ENCODE data around the gene SEPHS1. TPM values are rescaled to one million over a fixed set of nuclear protein-coding genes. Genes with fewer than 3 reads are reported as not detected.
"Not testable (repeated sequence)": the region's sequence is repeated elsewhere in the genome, so short reads cannot be mapped to it uniquely, and the experiment has no call there.

Gene SEPHS1
- total and polyA plus RNA-seq, 3 experiments from 2014 or later = 22.4 to 59.4 (median 52.0) TPM

DNA sequence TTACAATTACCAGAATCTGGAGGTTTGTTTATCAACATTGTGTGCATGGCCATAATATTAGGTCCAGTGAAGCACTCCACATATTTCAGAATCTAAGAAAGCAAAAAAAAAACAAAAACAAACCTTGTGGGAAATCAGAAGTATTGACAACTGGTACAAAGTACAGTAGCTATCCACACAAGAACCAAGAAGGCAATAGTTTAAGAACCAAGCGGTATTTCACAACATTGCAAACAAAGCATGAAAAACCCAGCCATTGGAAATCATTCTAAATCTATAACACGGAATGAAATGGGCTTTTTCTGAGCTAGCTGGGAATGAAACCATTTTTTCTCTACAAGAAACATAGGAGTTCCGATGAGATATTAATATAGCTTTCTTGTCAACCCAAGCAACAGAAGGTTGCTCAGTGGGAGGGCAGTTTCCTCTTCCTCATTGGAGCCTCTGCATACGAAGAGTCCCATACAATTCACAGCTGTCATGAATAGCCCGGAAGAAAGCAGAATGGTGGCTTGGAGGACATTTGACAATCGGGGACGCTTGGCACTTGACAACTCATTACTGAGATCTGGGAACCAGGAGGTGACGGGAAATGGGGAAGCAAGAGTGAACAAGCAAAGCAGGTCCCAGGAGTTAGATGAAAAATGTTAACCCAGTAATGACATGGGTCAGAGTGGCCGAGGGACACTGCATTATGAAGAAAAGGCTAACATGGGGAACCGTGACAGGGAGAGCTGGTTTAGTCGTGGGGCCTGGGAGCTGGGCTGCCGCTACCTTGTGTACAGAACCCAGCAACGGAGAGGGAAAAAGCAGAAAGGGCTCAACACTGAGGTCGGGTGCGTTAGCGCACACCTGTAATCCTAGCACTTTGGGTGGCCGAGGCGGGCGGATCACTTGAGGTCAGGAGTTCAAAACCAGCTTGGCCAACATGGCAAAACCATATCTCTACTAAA is 56.0 kb downstream of the SEPHS1 start:
- Mint-ChIP-seq H3K4me1 (peaks cover 0 to 8% (median 5%) of the 10 kb centered on the region in 3 donors), H3K36me3 (peaks cover 7 to 51% (median 19%) of the 10 kb centered on the region in 3 donors), H3K27ac (no peak overlapping the region), H3K27me3 (no peaks in the 10 kb centered on the region), H3K4me3 (no peak overlapping the region), H3K9me3 (no peaks in the 10 kb centered on the region)
- ChIA-PET POLR2A (no interaction called here), CTCF (interaction anchor here (1.2 to 1.9 kb wide), 2 partner anchors 10 to 130 kb away, joined by 4 to 11 read pairs; partner anchors contain the start of gene MCM10)
- Histone ChIP-seq H3K36me3 (ENCODE audit: insufficient read depth, low read length) (no peaks in the 10 kb centered on the region), H3K27ac (ENCODE audit: low read depth, low read length) (no peak overlapping the region), H3K4me3 (ENCODE audit: low read length) (no peak overlapping the region), H3K4me1 (ENCODE audit: insufficient read depth, low read length) (no peaks in the 10 kb centered on the region), H3K9me3 (ENCODE audit: low read length) (no peaks in the 10 kb centered on the region), H3K27me3 (ENCODE audit: insufficient read depth, low read length, poor library complexity, severe bottlenecking) (no peaks in the 10 kb centered on the region)
- no peak for DNase-seq

DNA sequence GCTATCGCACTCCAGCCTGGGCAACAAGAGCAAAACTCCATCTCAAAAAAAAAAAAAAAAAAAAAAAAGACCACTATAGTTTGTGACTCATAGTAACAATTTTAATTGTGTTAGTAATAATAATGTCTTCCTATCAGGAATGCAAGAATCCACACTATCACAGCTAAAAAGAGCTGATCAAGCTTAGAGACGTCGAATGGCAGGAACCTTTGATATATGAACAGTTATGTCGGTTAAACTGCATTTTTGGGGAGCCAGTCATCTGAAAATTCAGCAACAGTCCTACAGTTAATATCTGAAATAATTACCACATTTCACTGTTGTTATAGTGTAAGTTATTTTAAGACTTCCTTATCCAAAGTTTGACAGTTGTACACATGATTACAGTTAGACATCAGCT is 57.0 kb downstream of the SEPHS1 start:
- no peaks in the 10 kb centered on the region for H3K9me3 ChIP-seq (ENCODE audit: low read length)
- no peak for DNase-seq
- H3K4me3 ChIP-seq (ENCODE audit: low read length) = no peak overlapping the region
- CTCF ChIA-PET = no interaction called here
- peaks cover 7 to 55% (median 21%) of the 10 kb centered on the region in 3 donors for H3K36me3 Mint-ChIP-seq
- POLR2A ChIA-PET = no interaction called here
- H3K4me3 Mint-ChIP-seq = no peak overlapping the region
- no peak overlapping the region for H3K27ac ChIP-seq (ENCODE audit: low read depth, low read length)
- H3K27ac Mint-ChIP-seq = no peak overlapping the region
- H3K4me1 ChIP-seq (ENCODE audit: insufficient read depth, low read length) = no peaks in the 10 kb centered on the region
- H3K36me3 ChIP-seq (ENCODE audit: insufficient read depth, low read length) = no peaks in the 10 kb centered on the region
- H3K9me3 Mint-ChIP-seq = no peaks in the 10 kb centered on the region
- no peaks in the 10 kb centered on the region for H3K27me3 Mint-ChIP-seq
- no peaks in the 10 kb centered on the region for H3K27me3 ChIP-seq (ENCODE audit: insufficient read depth, low read length, poor library complexity, severe bottlenecking)
- H3K4me1 Mint-ChIP-seq = peaks cover 0 to 8% (median 5%) of the 10 kb centered on the region in 3 donors

DNA sequence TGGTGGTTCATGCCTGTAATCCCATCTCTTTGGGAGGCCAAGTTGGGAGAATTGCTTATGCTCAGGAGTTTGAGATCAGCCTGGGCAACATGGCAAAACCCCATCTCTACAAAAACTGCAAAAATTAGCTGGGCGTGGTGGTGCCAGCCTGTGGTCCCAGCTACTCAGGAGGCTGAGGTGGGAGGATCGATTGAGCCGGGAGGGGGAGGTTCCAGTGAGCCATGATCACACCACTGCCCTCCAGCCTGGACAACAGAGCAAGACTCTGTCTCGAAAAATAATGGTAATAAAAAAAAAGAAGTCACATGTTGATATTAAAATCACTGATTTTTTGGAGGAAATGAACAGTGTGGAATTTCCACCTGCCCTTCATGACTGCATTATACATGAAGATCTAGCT is 64.0 kb downstream of the SEPHS1 start:
- H3K36me3 ChIP-seq (ENCODE audit: insufficient read depth, low read length) = no peaks in the 10 kb centered on the region
- CTCF ChIA-PET = no interaction called here
- DNase-seq = no peak
- no peak overlapping the region for H3K27ac ChIP-seq (ENCODE audit: low read depth, low read length)
- H3K4me1 ChIP-seq (ENCODE audit: insufficient read depth, low read length) = no peaks in the 10 kb centered on the region
- H3K4me3 ChIP-seq (ENCODE audit: low read length) = no peak overlapping the region
- H3K27ac Mint-ChIP-seq = peak overlapping the region in 1 of 8 donors; percentile 17
- H3K4me1 Mint-ChIP-seq = peaks cover 0 to 8% (median 5%) of the 10 kb centered on the region in 3 donors
- peaks cover 7 to 55% (median 19%) of the 10 kb centered on the region in 3 donors for H3K36me3 Mint-ChIP-seq
- no peaks in the 10 kb centered on the region for H3K27me3 Mint-ChIP-seq
- no peak overlapping the region for H3K4me3 Mint-ChIP-seq
- POLR2A ChIA-PET = no interaction called here
- H3K9me3 ChIP-seq (ENCODE audit: low read length) = no peaks in the 10 kb centered on the region
- no peaks in the 10 kb centered on the region for H3K9me3 Mint-ChIP-seq
- no peaks in the 10 kb centered on the region for H3K27me3 ChIP-seq (ENCODE audit: insufficient read depth, low read length, poor library complexity, severe bottlenecking)

- H3K9me3 Mint-ChIP-seq; H3K36me3 ChIP-seq (ENCODE audit: insufficient read depth, low read length); H3K27ac ChIP-seq (ENCODE audit: low read depth, low read length); H3K27me3 Mint-ChIP-seq; DNase-seq; CTCF ChIA-PET; POLR2A ChIA-PET; H3K27me3 ChIP-seq (ENCODE audit: insufficient read depth, low read length, poor library complexity, severe bottlenecking); H3K4me3 ChIP-seq (ENCODE audit: low read length); H3K4me1 Mint-ChIP-seq; H3K4me3 Mint-ChIP-seq; H3K27ac Mint-ChIP-seq; H3K9me3 ChIP-seq (ENCODE audit: low read length); H3K4me1 ChIP-seq (ENCODE audit: insufficient read depth, low read length): not testable (repeated sequence)
- peaks cover 3 to 46% (median 12%) of the 10 kb centered on the region in 3 donors for H3K36me3 Mint-ChIP-seq
These were observed 65.7 kb downstream of the SEPHS1 start for GRCh38 chr10:13282348-13282747.

DNA sequence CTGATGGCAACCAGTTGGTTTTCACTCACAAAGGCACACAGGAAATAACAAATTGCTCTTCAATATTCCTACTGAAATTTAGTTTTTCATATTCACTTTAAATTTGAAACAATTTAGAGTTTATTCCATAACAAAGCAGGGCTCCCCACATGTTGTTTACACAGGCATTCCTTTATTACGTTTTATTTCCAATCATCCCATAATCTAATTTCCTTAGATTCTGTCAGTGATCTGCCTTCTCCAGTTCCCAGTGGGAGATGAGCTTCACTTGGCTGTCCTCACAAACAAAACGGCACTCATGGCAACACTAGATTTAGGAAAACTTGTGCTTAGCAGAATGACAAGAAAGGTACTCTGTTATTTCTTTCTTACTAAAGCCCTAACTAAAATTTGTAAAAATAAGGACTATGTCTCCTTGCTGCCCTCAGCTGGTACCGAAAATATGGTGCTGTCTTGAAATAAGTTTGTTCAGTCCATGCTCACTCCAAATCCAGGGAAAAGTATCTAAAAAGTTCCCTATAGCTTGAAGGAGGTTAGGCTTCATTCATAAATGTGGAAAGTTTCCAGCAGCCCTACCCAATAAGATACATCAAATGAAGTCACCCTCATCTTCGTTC is 71.2 kb downstream of the SEPHS1 start:
- Histone ChIP-seq H3K9me3 (ENCODE audit: low read length) (no peaks in the 10 kb centered on the region), H3K4me3 (ENCODE audit: low read length) (no peak overlapping the region), H3K27me3 (ENCODE audit: insufficient read depth, low read length, poor library complexity, severe bottlenecking) (no peaks in the 10 kb centered on the region), H3K27ac (ENCODE audit: low read depth, low read length) (no peak overlapping the region), H3K36me3 (ENCODE audit: insufficient read depth, low read length) (no peaks in the 10 kb centered on the region), H3K4me1 (ENCODE audit: insufficient read depth, low read length) (no peaks in the 10 kb centered on the region)
- Mint-ChIP-seq H3K4me1 (peaks cover 1 to 3% (median 2%) of the 10 kb centered on the region in 3 donors), H3K27ac (peak overlapping the region in 1 of 8 donors; percentile 70), H3K36me3 (peaks cover 3 to 29% (median 8%) of the 10 kb centered on the region in 3 donors), H3K9me3 (no peaks in the 10 kb centered on the region), H3K27me3 (no peaks in the 10 kb centered on the region), H3K4me3 (no peak overlapping the region)
- POLR2A ChIA-PET = interaction anchor here (0.6 kb wide), 1 partner anchor 1383 kb away, joined by 3 read pairs; no protein-coding TSS in a partner anchor
- no peak for DNase-seq
- CTCF ChIA-PET = interaction anchor here (1.2 kb wide), 1 partner anchor 10 kb away, joined by 3 read pairs; no protein-coding TSS in a partner anchor

DNA sequence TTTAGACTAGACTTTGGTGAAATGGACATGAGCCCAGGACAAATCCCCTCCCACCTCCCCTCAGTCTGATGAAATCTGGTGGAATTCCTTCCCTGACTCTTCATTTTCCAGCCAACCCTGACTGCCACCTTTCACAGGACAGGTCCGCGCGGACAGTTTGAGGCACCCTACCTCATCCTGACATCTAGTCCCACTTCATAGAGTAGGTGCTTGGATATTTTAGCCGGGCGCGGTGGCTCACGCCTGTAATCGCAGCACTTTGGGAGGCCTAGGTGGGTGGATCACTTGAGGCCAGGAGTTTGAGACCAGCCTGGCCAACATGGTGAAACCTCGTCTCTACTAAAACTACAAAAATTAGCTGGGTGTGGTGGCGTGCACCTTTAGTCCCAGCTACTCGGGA is 71.9 kb downstream of the SEPHS1 start:
- H3K4me3 Mint-ChIP-seq; H3K27me3 ChIP-seq (ENCODE audit: insufficient read depth, low read length, poor library complexity, severe bottlenecking); H3K36me3 ChIP-seq (ENCODE audit: insufficient read depth, low read length); H3K27ac ChIP-seq (ENCODE audit: low read depth, low read length); H3K4me3 ChIP-seq (ENCODE audit: low read length); H3K27ac Mint-ChIP-seq; DNase-seq; H3K4me1 ChIP-seq (ENCODE audit: insufficient read depth, low read length); POLR2A ChIA-PET; H3K9me3 ChIP-seq (ENCODE audit: low read length); H3K27me3 Mint-ChIP-seq; H3K9me3 Mint-ChIP-seq: not testable (repeated sequence)
- CTCF ChIA-PET = interaction anchor here (1.2 kb wide), 1 partner anchor 10 kb away, joined by 3 read pairs; no protein-coding TSS in a partner anchor
- Mint-ChIP-seq H3K36me3 (peaks cover 6 to 23% (median 7%) of the 10 kb centered on the region in 3 donors), H3K4me1 (peaks cover 9 to 10% (median 9%) of the 10 kb centered on the region in 3 donors)

GRCh38 chr10:13272164-13272571 is 75.9 kb downstream of the SEPHS1 start:
- Mint-ChIP-seq H3K36me3 (peaks cover 0 to 3% (median 0%) of the 10 kb centered on the region in 3 donors), H3K9me3 (no peaks in the 10 kb centered on the region), H3K4me1 (peaks cover 11 to 15% (median 11%) of the 10 kb centered on the region in 3 donors), H3K27me3 (no peaks in the 10 kb centered on the region), H3K4me3 (peak overlapping the region in 1 of 7 donors; percentile 2), H3K27ac (peak overlapping the region in 3 of 8 donors; percentile 51 to 83 (median 72))
- ChIA-PET POLR2A (interaction anchor here (0.6 to 1.1 kb wide), 3 partner anchors 17 to 30 kb away, joined by 3 to 6 read pairs (median 3); partner anchors contain the start of gene PHYH), CTCF (interaction anchor here (1.2 to 1.4 kb wide), 3 partner anchors 28 to 112 kb away, joined by 3 to 8 read pairs (median 7); partner anchors contain the start of gene PHYH)
- H3K4me3 ChIP-seq (ENCODE audit: low read length) = no peak overlapping the region
- H3K36me3 ChIP-seq (ENCODE audit: insufficient read depth, low read length) = no peaks in the 10 kb centered on the region
- H3K4me1 ChIP-seq (ENCODE audit: insufficient read depth, low read length) = no peaks in the 10 kb centered on the region
- no peak overlapping the region for H3K27ac ChIP-seq (ENCODE audit: low read depth, low read length)
- DNase-seq = no peak
- no peaks in the 10 kb centered on the region for H3K27me3 ChIP-seq (ENCODE audit: insufficient read depth, low read length, poor library complexity, severe bottlenecking)
- no peaks in the 10 kb centered on the region for H3K9me3 ChIP-seq (ENCODE audit: low read length)
